GM12873 (cell line): ENCODE results near the gene ASH1L.

ENCODE experiments used
- TF ChIP-seq, protein P1 (sequence below): IDR thresholded peaks from 2 replicates; pipeline ENCODE4 v1.5.1; 2012; ENCODE audit warnings: low read depth, mild to moderate bottlenecking, moderate library complexity, low read length, control low read depth; ENCODE audit not compliant: insufficient read depth; ENCODE audit errors: missing control alignments

ASH1L gene

DNA sequence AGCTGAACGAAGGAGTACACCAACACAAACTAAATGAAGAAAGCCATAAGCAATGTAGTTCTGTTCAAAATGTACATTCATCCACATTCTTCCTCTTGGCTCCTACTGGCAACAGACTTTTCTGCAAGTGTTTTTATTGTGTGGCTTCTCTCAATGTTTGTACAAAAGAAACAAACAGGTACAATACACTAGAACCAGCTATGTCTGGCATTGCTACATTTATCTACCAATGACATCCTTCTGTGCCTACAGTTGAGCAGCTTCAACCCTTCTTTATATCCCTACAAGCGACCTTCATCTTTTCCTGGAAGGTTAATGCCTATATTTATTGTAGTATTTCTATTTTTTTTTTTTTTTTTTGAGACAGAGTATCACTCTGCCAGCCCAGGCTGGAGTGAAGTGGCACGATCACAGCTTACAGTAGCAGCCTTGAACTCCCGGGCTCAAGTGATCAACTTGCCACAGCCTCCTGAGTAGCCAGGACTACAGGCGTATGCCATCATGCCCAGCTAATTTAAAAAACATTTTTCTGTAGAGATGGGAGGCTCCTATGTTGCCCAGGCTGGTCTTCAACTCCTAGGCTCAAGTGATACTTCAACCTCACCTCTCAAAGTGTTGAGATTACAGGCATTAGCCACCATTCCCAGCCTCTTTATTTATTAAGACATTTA is 89.3 kb downstream of the ASH1L start:
- TF ChIP-seq, protein P1, sequence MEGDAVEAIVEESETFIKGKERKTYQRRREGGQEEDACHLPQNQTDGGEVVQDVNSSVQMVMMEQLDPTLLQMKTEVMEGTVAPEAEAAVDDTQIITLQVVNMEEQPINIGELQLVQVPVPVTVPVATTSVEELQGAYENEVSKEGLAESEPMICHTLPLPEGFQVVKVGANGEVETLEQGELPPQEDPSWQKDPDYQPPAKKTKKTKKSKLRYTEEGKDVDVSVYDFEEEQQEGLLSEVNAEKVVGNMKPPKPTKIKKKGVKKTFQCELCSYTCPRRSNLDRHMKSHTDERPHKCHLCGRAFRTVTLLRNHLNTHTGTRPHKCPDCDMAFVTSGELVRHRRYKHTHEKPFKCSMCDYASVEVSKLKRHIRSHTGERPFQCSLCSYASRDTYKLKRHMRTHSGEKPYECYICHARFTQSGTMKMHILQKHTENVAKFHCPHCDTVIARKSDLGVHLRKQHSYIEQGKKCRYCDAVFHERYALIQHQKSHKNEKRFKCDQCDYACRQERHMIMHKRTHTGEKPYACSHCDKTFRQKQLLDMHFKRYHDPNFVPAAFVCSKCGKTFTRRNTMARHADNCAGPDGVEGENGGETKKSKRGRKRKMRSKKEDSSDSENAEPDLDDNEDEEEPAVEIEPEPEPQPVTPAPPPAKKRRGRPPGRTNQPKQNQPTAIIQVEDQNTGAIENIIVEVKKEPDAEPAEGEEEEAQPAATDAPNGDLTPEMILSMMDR: no peak

DNA sequence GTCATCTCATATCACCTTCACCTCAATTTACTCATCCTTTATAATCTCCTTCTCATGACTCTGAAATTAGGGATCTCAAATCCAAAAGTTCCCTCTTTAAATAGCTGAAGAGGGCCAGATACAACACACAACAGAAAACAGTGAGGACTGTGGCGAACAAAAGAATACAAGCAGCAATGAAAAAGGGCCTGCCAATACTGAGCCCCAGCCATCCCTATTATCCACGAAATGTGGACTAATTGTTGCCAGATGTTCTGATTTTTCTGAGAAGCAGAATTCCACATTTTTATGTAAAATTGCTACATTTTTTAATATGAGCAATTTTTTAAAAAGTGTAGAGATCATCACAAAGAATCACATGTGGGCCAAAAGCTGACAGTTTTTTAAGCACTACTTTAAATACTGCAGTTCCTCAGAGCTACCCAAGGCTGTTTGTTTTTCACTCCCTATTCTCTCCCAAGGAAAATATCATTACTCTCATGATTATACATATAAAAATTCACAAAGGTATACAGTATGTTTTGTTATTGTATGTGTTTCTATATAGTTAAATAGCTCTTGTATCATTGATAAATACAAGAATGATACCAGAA is 90.0 kb downstream of the ASH1L start:
- TF ChIP-seq, protein P1: no peak

DNA sequence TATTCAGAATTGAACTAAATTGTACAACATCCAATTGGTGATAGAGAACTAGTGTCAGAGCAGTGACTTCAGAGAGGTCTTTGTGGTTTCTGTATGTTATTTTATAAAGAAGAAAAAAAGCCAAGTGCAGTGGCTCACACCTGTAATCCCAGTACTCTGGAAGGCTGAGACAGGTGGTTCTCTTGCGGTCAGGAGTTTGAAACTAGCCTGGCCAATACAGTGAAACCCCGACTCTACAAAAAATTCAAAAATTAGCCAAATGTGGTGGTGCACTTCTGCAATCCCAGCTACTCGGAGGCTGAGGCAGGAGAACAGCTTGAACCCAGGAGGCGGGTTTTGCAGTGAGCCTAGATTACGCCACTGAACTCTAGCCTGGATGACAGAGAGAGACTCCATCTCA is 90.7 kb downstream of the ASH1L start:
- TF ChIP-seq, protein P1: no peak

DNA sequence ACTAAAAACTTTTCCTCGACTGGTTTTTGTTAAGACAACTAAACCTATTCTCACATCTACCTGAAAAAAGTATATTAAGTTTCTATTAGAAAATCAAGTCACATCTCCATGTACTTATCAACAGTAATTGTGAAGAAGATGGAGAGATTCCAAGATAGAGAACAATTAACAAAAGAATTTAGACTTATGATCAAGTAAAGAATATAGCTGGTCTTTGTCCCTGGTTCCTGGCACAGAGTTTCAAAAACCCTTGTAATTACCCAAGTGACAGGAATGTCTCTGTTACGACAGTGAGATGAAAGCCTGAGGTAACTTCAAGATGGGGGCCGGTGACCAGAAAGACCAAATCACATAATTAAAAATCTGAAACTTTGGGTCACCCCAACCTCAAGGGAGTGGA is 91.6 kb downstream of the ASH1L start:
- TF ChIP-seq, protein P1: no peak

DNA sequence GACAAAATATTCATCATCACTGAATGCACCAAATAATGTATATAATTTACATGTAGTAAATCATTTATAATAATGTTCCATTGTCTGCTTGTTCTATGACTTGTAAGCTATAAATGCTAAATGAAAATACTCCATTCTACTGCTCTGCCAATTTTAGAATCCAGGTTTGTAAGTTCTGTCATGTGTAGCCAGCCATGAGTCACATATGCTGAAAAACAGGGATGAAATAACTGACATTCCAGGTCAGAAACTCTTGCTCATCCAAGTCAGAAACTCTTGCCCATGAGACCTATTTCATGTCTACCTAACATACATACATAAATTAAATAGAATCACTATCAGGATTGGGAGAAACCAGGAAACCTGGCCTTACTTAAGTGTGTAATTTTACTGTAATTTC is 95.6 kb downstream of the ASH1L start:
- TF ChIP-seq, protein P1: no peak

DNA sequence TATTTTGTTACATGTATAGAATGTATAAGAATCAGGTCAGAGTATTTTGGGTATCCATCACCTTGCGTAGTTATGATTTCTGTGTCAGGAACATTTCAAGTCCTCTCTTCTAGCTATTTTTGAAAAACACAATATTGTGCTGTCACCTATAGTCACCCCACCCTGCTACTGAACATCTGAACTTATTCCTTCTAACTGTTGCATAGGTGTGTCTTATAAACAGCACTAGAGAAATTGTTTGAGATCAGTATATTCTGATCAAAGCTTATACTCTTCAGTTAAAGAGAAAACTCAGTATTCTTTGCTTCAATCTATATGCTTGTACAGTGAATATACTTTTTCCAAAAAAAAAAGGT is 96.0 kb downstream of the ASH1L start:
- TF ChIP-seq, protein P1: no peak

DNA sequence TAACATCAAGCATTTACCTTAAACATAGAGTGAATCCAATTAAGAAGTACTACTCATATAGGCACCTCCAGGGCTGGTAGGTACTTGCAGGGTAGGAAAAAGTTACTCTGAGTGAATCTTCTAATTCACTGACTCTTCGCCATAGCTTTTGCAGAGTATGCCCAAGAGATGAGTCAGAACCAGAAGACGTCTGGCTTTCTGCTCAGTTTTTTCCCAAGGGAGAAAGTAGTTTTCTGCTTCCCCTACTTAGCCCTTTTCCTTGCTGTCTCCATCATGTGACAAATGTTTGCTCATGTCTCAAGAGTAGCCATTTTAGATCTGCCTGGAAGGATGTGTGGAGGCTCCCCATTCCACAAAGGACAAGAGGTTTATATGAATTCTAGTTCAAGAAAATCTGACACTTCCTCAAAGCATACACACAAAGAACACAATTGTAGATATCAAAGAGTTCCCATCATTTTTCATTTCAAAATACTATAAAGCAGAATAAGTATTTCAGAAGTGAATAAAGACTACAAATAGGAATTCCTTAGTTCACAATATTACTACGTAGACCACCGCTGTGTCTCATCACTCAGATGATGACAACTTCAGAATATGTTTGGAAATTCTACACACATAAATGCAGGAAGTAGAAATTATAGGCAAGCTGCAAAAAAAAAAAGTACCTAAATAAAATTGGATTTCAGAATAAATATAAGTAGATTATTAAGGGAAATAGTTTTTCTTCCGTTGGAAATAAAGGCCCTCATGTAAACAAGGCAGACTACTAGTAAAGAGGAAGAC is 98.5 kb downstream of the ASH1L start:
- TF ChIP-seq, protein P1: no peak
